SKM-1 (cell line): ENCODE data around the gene NR2C2AP.
"Not testable (repeated sequence)": the region's sequence is repeated elsewhere in the genome, so short reads cannot be mapped to it uniquely, and the experiment has no call there.

Experiments used
- DNase-seq: peaks from one replicate; lab custom pipeline; 2025; ENCODE audit not compliant: unreplicated experiment; lab: John Stamatoyannopoulos, UW

Gene NR2C2AP

DNA sequence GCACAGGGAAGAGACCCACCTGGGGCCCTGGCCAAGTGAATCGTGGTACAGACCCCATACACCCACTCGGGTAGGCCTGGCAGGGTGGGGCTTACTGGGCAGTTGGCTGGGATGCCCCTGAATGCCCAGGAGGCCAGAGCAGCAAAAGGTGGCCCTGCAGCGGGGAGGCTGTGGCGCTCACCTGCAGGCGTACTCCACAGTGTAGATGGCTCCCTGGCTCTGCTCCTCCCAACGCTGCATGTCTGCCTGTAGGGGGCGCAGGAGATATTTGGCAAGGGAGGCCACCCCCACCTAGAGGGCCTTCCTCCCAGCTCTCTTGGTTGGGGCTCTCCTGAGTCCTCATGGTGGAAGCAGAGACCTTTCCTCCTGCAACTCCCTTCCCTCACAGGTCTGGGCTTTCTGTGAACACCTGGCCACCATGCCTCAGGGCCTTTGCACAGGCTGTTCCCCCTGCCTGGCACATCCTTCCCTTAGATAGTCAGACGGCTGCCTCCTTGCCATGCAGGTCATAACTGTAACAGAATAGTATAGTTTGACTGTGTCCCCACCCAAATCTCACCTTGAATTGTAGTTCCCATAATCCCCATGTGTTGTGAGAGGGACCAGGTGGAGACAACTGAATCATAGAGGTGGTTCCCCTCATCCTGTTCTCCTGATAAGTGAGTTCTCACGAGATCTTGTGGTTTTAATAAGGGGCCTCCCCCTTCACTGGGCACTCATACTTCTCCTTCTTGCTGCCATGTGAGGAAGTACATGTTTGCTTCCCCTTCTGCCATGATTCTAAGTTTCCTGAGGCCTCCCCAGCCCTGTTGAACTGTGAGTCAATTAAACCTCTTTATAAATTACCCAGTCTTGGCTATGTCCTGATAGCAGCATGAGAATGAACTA, 17.1 kb downstream of the NR2C2AP start:
- peak; percentile 85 for DNase-seq

DNA sequence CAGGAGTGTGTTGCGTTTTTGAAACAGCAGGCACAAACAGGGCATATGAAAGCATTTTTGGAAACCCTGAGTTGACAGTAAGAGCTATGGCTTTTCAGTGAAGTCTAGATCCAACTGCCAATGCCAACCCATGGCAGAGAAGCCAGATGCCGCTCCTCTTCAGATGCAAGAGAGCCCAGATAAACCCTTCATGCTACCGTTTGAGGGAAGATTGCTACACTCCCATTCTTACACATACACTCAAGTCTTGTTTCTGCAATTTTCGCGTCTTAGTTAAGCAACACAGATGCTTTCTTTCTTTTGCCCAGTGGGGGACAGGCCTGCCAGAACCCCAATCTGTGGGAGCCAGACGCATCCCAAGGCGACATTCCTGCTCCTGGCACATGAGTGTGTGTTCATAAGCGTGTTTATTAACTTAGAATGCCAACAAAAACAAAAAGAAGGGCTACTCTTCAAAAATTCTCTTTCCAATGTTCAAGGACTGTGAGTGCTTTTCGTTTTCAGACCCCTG, 21.7 kb downstream of the NR2C2AP start:
- peak; percentile 59 for DNase-seq

- no peak for DNase-seq
Observed at GRCh38 chr19:19179548-19180441, 23.4 kb downstream of the NR2C2AP start.

DNA sequence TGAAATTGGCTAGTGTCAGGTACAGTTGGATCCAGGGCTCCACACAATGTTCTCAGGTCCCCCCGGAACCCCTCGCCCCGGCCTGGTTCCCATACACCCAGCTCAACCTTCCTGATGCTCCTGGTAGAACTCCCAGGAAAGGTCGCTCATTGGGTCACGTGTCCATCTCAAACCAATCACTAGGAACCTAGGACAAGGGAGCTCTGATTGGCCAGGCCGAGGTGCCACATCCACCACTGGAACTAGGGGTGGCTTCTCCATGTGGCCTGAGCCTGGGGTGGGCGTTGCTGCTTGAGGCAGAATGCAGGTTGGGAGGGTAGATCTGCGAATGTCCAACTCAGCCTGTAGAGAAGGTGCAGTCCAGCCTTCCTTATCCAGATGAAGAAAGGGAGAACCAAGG, 26.3 kb downstream of the NR2C2AP start:
- no peak for DNase-seq

DNA sequence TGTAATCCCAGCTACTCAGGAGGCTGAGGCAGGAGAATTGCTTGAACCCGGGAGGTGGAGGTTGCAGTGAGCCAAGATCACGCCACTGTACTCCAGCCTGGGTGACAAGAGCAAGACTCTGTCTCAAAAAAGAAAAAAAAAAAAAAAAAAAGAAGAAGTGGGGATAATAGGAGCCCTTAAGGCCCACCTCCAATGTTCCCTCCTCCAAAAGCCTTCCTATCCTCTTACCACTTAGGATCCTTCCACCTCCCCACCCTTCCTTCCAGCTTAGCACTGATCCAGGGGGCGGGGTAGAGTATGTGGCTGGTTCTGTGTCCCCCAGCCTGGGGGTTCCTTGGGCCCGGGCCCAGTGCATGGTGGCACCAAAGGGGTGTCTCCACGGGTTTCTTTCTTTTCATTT, 30.0 kb downstream of the NR2C2AP start:
- DNase-seq: not testable (repeated sequence)

GRCh38 chr19:19171821-19172532, 31.2 kb downstream of the NR2C2AP start:
- DNase-seq: peak; percentile 32

DNA sequence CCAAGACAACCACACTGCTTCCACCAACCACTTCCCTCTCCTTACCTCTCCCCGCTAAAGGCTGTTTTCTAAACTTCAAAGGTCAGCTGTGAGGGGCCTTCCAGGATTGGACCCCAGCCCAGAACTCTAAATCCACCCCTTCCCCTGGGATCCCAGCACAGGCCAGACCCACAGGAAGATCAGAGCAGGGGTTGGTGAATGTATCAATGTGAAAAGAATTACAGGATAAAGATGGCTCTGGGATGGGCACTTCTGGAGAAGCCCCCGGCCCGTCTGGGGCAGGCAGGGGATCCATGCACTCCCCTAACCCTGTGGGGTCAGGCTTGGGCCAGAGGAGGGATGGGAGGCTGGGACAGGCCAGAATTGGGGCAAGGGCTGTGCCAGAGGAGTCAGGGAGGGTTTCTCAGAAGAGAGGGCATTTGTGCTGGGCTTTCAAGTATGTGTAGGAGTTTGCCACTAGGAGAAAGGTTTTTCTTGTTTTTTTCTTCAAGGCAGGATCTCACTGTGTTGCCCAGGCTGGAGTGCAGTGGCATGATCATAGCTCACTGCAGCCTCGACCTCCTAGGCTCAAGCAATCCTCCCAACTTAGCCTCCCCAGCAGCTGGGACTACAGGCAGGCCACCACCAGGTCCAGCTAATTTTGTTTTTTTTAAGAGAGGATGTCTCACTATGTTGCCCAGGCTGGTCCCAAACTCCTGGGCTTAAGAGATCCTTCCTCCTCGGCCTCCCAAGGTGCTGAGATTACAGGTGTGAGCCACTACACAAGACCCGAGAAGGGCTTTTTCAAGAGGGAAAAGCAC, 32.1 kb downstream of the NR2C2AP start:
- DNase-seq: no peak

GRCh38 chr19:19170053-19170872, 33.0 kb downstream of the NR2C2AP start, which contains the start of gene MEF2B:
TSS of gene MEF2B (minus strand) at chr19:19170263. CDS start at chr19:19150735, 19,528 bp downstream.
- DNase-seq: no peak

GRCh38 chr19:19169236-19170052, 33.8 kb downstream of the NR2C2AP start:
- DNase-seq: no peak

DNA sequence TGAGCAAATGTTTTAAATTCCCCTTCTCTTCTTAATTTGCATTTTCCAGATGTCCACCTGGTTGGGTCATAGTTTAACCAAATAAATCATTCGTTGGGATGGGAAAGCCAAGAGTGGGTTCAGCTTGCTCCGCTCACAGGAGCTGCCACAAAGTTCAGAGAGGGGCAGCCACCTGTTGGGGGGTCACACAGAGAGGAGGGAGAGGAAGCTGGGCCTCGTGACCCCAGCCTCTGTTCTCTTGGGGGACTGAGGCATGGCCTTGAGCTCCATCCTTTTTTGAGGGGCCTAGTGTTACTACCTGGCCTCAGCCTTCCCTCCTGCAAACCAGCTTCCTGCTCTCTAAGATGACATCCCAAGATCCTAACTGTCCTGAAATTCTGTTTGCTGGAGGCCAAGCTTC, 35.6 kb downstream of the NR2C2AP start:
- no peak for DNase-seq

- DNase-seq: no peak
Observed at GRCh38 chr19:19165396-19165795, 37.8 kb downstream of the NR2C2AP start.

DNA sequence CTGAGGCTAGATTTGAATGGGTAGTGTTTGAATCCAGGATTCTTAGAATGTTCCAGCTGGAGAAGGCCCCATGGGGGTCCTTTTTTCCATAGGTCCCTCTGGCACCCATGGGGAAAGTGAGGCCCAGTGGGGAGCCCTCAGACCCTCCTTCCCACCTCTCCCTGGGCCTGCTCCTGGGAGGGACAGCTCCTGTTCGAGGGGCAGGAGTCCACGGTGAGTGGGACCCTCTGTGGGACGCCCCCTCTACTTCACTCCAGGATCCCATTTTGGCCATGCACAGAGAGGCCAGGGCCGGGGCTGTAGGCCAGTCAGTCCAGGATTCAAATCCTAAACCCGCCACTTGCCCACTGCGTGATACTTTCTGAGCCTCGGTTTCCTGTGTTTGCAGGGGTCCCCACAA, 40.7 kb downstream of the NR2C2AP start:
- DNase-seq: no peak

GRCh38 chr19:19160461-19161035, 42.7 kb downstream of the NR2C2AP start:
- DNase-seq: no peak

DNA sequence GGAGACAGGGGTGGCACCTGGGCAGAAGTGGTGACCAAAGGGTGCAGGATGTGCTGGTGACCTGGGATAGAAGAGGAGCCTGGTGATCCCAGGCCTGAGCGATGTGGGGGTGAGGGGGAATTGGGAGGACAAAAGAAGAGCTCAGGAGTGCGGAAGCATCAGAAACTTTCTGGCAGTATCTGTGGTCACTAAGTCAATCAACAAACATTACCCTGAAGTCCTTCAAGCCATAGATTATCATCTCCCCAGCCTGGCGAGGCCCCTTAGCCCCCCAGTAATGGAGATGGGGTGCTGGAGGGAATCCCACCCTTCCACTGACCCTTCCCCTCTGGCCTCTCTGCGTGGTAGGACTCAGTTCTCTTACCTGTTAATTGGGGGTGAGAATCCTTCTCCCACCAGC, 43.7 kb downstream of the NR2C2AP start:
- no peak for DNase-seq

GRCh38 chr19:19157808-19158207, 45.4 kb downstream of the NR2C2AP start:
- DNase-seq: no peak

DNA sequence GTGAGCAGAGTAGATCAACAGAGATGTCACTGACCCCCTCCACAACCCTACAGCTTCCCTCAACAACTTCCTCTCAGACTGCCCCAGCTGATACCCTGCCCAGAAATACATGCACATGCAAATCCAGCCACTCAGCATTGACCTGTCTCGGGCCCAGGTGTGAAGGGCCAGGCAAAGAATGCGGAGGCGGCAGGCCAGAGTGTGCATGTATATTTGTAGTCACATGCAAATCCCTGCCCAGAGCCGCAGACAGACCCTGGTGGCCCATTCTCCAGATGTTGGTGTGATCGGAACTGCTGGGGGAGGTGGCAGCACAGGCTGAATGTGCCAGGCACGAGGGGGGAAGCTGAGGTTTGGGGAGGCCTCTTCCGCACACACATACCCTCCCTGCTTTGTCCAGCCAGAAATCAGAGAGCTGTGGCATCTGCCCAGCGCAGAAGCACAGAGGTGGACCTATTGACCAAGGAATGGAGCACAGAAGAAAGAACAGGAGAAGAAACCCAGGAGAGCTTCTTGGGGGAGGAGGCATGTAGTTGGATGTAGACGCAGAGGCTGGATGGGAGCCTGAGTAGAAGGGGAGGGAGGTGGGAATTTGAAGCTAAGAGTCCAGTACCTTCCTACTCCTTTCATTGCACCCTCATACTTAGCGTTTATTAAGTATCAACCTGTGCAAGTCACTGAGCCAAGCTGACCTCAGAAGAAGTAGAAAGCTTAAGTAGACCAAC, 47.6 kb downstream of the NR2C2AP start:
- no peak for DNase-seq

DNA sequence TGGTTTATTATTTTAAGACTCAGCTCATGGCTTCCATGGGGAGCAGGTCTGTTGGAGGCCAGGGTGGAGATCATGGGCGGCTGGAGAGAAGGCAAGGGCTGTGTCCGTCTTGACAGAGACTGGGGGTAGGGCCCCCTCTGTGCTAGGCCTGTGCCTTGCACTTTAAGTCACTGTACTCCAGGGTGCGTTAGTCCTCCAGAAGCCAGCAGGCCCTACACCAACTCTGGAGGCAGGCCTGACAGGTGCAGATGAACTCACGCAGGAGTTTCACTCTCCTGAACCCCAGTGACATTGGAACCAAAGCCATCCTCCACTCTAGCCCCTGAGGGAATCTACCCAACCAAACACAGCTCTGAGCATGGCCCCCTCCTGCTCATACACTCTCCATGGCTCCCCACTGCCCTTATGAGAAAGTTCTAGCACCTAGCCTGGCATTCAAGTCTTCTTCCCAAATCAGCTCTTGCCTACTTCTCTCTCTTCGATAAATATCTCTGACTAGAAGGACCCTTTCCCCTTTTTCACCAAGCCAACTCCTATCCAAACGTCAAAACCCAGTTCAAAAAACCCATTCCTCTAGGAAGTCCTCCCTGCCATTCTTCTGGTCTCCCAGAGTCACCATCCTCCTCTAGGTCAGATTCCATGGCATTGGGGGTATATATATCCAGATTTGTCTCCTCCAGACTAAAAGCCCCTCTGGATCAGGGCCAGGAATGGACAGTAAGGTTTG, 48.3 kb downstream of the NR2C2AP start:
- DNase-seq: no peak
